ENCODE measurements around the gene PPY. TPM values are rescaled to one million over a fixed set of nuclear protein-coding genes. Genes with fewer than 3 reads are reported as not detected.
"Not testable (repeated sequence)": the region's sequence is repeated elsewhere in the genome, so short reads cannot be mapped to it uniquely, and the experiment has no call there.

The PPY gene
- total and polyA plus RNA-seq, 10 of the 15 experiments (the other 5 are each of a cell fraction or from before 2014, with no cell fraction given) = 0.91 TPM; not detected in 9

DNA sequence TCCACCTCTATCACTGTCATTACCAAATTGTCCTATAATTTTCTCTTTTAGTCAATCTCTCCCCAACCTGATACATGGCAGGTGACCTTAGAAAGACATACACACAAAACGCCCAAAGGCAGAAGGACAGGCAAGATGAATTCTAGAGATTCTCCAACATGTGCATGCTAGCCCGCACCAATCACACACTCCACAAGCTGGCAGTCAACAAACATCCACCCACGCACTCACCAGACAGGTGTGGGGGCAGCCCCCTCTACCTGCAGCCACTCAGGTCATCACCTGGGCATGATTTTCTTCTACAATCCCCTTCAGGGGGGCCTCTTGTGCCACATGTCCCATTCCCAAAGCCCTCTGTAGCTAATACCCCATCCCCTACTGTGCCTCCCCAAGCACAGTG, 44.4 kb downstream of the PPY start:
- H3K27me3 ChIP-seq (replicated peaks in 1 of 2; ENCODE audit: control insufficient read depth in 2 of 2, insufficient read depth in 2 of 2, low read length in 1 of 2) = peaks cover 3 to 7% of the 10 kb centered on the region in 2 experiments; a peak in 3 of 4 replicates
- ChIA-PET SMC1A (ENCODE audit: uncharacterized antibody, unreplicated experiment) (interaction anchor here (0.8 kb wide), 1 partner anchor 12 kb away, joined by 3 read pairs; no protein-coding TSS in a partner anchor), RAD21 (ENCODE audit: unreplicated experiment) (interaction anchor here (0.6 kb wide), 1 partner anchor 98 kb away, joined by 4 read pairs; no protein-coding TSS in a partner anchor), POLR2A (no interaction called here), CTCF (interaction anchor here (1.1 kb wide), 1 partner anchor 12 kb away, joined by 4 read pairs; no protein-coding TSS in a partner anchor)
- no peaks in the 10 kb centered on the region for H3K79me2 ChIP-seq (ENCODE audit: control insufficient read depth, insufficient read depth, low read length)
- H3K27ac ChIP-seq (ENCODE audit: control insufficient read depth, insufficient read depth) = no peak overlapping the region
- 0 out of 2 replicates have a peak, but pooled peaks cover 5% of the 10 kb centered on the region for H3K4me1 ChIP-seq (ENCODE audit: control insufficient read depth, insufficient read depth, low read length)
- no peaks in the 10 kb centered on the region for H3K9me3 ChIP-seq (replicated peaks; ENCODE audit: control insufficient read depth, insufficient read depth, low read length)
- ATAC-seq (no peak), DNase-seq (ENCODE audit: low read depth, low spot score) (no peak), FAIRE-seq (no peak)
- H3K9ac ChIP-seq (ENCODE audit: control insufficient read depth, insufficient read depth, low read length) = no peak overlapping the region
- no peaks in the 10 kb centered on the region for H3K36me3 ChIP-seq (ENCODE audit: control insufficient read depth in 2 of 2, insufficient read depth in 2 of 2, low read length in 1 of 2)
- intact Hi-C loops (cut with micrococcal nuclease; ENCODE audit: unreplicated experiment) (no loop called here), in situ Hi-C loops (cut with MboI) (no loop called here)
- no peak overlapping the region for H3K4me2 ChIP-seq (ENCODE audit: control insufficient read depth, insufficient read depth)
- TF ChIP-seq KLF5 (IDR thresholded peaks at IDR 0.05; ENCODE audit: partially characterized antibody) (no peak), NFYA (IDR thresholded peaks at IDR 0.05; ENCODE audit: borderline replicate concordance, low read depth, low read length) (no peak), CBX3 (IDR thresholded peaks at IDR 0.05; ENCODE audit: borderline replicate concordance, low read depth) (no peak), ZNF217 (IDR thresholded peaks at IDR 0.05) (no peak), MYB (IDR thresholded peaks at IDR 0.05; ENCODE audit: borderline replicate concordance, low read depth, low read length) (no peak), CHD4 (IDR thresholded peaks at IDR 0.05) (no peak), SMC3 (IDR thresholded peaks at IDR 0.05; ENCODE audit: borderline replicate concordance, low read length) (no peak), DPF2 (IDR thresholded peaks at IDR 0.05) (no peak), MEF2B (IDR thresholded peaks at IDR 0.05; ENCODE audit: partially characterized antibody, poor library complexity, severe bottlenecking) (no peak), ZZZ3 (IDR thresholded peaks at IDR 0.05; ENCODE audit: control insufficient read depth, insufficient read length, low read depth) (no peak), STAT3 (IDR thresholded peaks at IDR 0.05; ENCODE audit: low read depth, low read length) (no peak)
- TF ChIP-seq, protein P1, sequence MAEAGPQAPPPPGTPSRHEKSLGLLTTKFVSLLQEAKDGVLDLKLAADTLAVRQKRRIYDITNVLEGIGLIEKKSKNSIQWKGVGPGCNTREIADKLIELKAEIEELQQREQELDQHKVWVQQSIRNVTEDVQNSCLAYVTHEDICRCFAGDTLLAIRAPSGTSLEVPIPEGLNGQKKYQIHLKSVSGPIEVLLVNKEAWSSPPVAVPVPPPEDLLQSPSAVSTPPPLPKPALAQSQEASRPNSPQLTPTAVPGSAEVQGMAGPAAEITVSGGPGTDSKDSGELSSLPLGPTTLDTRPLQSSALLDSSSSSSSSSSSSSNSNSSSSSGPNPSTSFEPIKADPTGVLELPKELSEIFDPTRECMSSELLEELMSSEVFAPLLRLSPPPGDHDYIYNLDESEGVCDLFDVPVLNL (IDR thresholded peaks at IDR 0.05; ENCODE audit: low read depth, low read length) = no peak
- TF ChIP-seq, protein P2, sequence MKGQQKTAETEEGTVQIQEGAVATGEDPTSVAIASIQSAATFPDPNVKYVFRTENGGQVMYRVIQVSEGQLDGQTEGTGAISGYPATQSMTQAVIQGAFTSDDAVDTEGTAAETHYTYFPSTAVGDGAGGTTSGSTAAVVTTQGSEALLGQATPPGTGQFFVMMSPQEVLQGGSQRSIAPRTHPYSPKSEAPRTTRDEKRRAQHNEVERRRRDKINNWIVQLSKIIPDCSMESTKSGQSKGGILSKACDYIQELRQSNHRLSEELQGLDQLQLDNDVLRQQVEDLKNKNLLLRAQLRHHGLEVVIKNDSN (IDR thresholded peaks at IDR 0.05; ENCODE audit: borderline replicate concordance, extremely low read length, insufficient read depth, low read depth, low read length) = no peak
- TF ChIP-seq, protein P3, sequence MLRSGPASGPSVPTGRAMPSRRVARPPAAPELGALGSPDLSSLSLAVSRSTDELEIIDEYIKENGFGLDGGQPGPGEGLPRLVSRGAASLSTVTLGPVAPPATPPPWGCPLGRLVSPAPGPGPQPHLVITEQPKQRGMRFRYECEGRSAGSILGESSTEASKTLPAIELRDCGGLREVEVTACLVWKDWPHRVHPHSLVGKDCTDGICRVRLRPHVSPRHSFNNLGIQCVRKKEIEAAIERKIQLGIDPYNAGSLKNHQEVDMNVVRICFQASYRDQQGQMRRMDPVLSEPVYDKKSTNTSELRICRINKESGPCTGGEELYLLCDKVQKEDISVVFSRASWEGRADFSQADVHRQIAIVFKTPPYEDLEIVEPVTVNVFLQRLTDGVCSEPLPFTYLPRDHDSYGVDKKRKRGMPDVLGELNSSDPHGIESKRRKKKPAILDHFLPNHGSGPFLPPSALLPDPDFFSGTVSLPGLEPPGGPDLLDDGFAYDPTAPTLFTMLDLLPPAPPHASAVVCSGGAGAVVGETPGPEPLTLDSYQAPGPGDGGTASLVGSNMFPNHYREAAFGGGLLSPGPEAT (IDR thresholded peaks at IDR 0.05; ENCODE audit: low read depth) = no peak
- H2AFZ ChIP-seq (ENCODE audit: control insufficient read depth, low read depth, low read length) = no peak overlapping the region
- 25% methylated on average over 3 of the region's 3 CpGs for WGBS (ENCODE audit: insufficient coverage, insufficient replicate concordance, low lambda C conversion rate, missing lambda C conversion rate)
- BruUV-seq (replicated peaks) = no TSS peak
- H4K20me1 ChIP-seq (ENCODE audit: control insufficient read depth, insufficient read depth) = no peaks in the 10 kb centered on the region; the same call in 1 of the 2 replicates
- H3K4me3 ChIP-seq = no peak overlapping the region

DNA sequence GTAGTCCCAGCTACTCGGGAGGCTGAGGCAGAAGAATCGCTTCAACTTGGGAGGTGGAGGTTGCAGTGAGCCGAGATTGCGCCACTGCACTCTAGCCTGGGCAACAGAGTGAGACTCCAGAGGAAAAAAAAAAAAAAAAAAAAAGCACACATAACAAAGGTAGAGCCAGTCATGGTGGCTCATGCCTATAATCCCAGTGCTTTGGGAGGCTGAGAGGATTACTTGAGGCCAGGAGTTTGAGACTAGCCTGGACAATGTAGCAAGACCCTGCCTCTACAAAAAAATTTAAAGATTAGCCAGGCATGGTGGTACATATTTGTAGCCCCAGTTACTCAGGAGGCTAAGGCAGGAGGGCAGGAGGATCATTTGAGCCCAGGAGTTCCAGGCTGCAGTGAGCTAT, 47.8 kb downstream of the PPY start:
- H3K27me3 ChIP-seq (replicated peaks in 1 of 2; ENCODE audit: control insufficient read depth in 2 of 2, insufficient read depth in 2 of 2, low read length in 1 of 2); H3K27ac ChIP-seq (ENCODE audit: control insufficient read depth, insufficient read depth); H3K79me2 ChIP-seq (ENCODE audit: control insufficient read depth, insufficient read depth, low read length); H4K20me1 ChIP-seq (ENCODE audit: control insufficient read depth, insufficient read depth); DNase-seq (ENCODE audit: low read depth, low spot score); H3K9ac ChIP-seq (ENCODE audit: control insufficient read depth, insufficient read depth, low read length); POLR2A ChIA-PET; H3K36me3 ChIP-seq (ENCODE audit: control insufficient read depth in 2 of 2, insufficient read depth in 2 of 2, low read length in 1 of 2); FAIRE-seq; in situ Hi-C loops (cut with MboI); H3K4me1 ChIP-seq (ENCODE audit: control insufficient read depth, insufficient read depth, low read length); RAD21 ChIA-PET (ENCODE audit: unreplicated experiment); SMC1A ChIA-PET (ENCODE audit: uncharacterized antibody, unreplicated experiment); H3K4me2 ChIP-seq (ENCODE audit: control insufficient read depth, insufficient read depth); H3K9me3 ChIP-seq (replicated peaks; ENCODE audit: control insufficient read depth, insufficient read depth, low read length); ATAC-seq; H3K4me3 ChIP-seq; BruUV-seq (replicated peaks); H2AFZ ChIP-seq (ENCODE audit: control insufficient read depth, low read depth, low read length); intact Hi-C loops (cut with micrococcal nuclease; ENCODE audit: unreplicated experiment): not testable (repeated sequence)
- 36% methylated on average over 4 of the region's 4 CpGs for WGBS (ENCODE audit: insufficient coverage, insufficient replicate concordance, low lambda C conversion rate, missing lambda C conversion rate)
- CTCF ChIA-PET = interaction anchor here (0.6 kb wide), 1 partner anchor 14 kb away, joined by 3 read pairs; no protein-coding TSS in a partner anchor
